ENCODE measurements around the gene TRIAP1.

Gene TRIAP1

DNA sequence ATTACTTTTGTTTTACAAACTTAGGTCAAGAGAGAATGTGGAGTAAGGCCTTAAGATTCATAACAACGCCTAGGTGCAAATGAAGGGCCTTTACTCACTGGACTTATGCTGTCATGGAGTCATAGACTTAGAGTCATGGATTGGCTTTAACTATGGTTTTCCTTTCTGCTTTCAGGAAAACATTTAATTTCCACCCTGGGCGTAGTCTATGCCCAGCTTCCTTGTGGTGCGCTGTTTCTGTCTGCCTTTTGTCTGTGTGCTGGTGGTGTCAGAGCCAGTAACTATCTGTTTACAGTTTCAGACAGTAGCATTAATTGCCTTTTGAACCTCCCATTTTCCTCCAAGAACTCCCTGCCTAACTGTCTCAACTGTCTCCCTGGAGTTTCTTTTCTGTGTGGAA is 40.1 kb downstream of the TRIAP1 start:
- H3K27ac Mint-ChIP-seq = peak overlapping the region; percentile 39 to 86 (median 55)
- no peaks in the 10 kb centered on the region for H3K36me3 Mint-ChIP-seq (ENCODE audit: low read depth)
- no peak overlapping the region for H3K4me3 Mint-ChIP-seq
- TF ChIP-seq, protein P1, sequence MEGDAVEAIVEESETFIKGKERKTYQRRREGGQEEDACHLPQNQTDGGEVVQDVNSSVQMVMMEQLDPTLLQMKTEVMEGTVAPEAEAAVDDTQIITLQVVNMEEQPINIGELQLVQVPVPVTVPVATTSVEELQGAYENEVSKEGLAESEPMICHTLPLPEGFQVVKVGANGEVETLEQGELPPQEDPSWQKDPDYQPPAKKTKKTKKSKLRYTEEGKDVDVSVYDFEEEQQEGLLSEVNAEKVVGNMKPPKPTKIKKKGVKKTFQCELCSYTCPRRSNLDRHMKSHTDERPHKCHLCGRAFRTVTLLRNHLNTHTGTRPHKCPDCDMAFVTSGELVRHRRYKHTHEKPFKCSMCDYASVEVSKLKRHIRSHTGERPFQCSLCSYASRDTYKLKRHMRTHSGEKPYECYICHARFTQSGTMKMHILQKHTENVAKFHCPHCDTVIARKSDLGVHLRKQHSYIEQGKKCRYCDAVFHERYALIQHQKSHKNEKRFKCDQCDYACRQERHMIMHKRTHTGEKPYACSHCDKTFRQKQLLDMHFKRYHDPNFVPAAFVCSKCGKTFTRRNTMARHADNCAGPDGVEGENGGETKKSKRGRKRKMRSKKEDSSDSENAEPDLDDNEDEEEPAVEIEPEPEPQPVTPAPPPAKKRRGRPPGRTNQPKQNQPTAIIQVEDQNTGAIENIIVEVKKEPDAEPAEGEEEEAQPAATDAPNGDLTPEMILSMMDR (IDR thresholded peaks at IDR 0.05; ENCODE audit: unreplicated experiment in 3 of 3) = no peak
- H3K27me3 Mint-ChIP-seq (ENCODE audit: low read depth) = no peaks in the 10 kb centered on the region
- H3K9me3 Mint-ChIP-seq = no peaks in the 10 kb centered on the region
- peaks cover 9% of the 10 kb centered on the region for H3K4me1 Mint-ChIP-seq

DNA sequence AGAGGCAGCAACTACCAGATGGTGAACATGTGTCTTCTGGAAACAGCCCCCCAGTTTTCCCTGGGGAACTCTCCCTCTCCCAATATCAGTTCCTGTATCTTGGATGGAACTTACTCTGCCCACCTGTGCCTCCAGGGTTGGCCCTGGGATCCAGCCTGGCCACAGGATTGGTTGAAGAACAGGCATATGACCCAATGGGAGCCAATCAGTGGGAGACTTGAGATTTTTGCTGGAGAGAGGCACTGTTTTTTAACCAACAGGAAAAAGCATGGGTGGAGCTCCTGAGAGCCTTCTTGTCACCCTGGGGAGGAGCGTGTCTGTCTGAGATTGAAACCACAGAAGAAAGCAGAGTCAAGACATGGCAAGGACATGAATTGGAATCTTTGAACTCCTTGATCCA is 41.9 kb downstream of the TRIAP1 start:
- H3K9me3 Mint-ChIP-seq = no peaks in the 10 kb centered on the region
- TF ChIP-seq, protein P1 (IDR thresholded peaks at IDR 0.05; ENCODE audit: unreplicated experiment in 3 of 3) = no peak
- no peak overlapping the region for H3K27ac Mint-ChIP-seq
- H3K36me3 Mint-ChIP-seq (ENCODE audit: low read depth) = no peaks in the 10 kb centered on the region
- peaks cover 9% of the 10 kb centered on the region for H3K4me1 Mint-ChIP-seq
- no peak overlapping the region for H3K4me3 Mint-ChIP-seq
- no peaks in the 10 kb centered on the region for H3K27me3 Mint-ChIP-seq (ENCODE audit: low read depth)

DNA sequence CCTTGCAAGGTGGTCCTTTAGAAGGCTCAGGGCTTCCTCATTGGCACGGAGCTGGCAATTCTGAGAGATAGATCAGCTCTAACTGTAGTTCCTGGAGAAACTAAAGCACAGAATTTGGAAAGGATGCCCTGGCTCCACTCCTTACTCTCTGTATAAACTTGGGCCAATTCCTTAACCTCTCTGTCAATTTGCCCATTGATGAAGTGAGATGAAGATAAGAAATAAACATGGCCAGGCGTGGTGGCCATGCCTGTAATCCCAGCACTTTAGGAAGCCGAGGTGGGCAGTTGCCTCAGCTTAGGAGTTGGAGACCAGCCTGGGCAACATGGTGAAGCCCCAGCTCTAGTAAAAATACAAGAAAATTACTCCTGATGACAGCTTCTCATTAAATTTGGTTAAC is 42.3 kb downstream of the TRIAP1 start:
- H3K27me3 Mint-ChIP-seq (ENCODE audit: low read depth) = no peaks in the 10 kb centered on the region
- peak overlapping the region in 1 of 3 experiments; percentile 52 for H3K27ac Mint-ChIP-seq
- H3K4me3 Mint-ChIP-seq = no peak overlapping the region
- TF ChIP-seq, protein P1 (IDR thresholded peaks at IDR 0.05; ENCODE audit: unreplicated experiment in 3 of 3) = no peak
- H3K36me3 Mint-ChIP-seq (ENCODE audit: low read depth) = no peaks in the 10 kb centered on the region
- H3K9me3 Mint-ChIP-seq = no peaks in the 10 kb centered on the region
- peaks cover 9% of the 10 kb centered on the region for H3K4me1 Mint-ChIP-seq

DNA sequence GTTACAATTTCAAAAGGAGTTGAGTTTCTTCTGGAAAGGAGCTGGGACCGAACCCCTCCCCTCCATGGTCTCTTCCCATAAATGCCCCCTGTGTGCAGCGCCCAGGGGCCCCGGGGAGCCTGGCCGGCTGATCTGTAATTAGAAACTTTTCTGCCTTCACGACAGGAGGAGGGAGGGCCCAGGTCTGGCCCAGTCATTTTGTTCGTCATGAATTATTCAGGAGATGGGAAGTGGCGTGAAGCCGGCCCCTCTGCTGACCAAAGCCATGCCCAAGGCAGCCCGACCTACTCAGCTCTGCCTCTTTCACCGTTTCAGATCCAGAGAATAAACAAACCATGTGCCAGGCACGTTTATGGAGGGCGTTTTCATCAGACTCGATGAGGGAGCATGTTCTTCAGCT is 44.0 kb downstream of the TRIAP1 start:
- Mint-ChIP-seq H3K4me3 (peak overlapping the region in 2 of 3 experiments; percentile 24 to 25), H3K36me3 (ENCODE audit: low read depth) (no peaks in the 10 kb centered on the region), H3K9me3 (no peaks in the 10 kb centered on the region), H3K27me3 (ENCODE audit: low read depth) (no peaks in the 10 kb centered on the region), H3K4me1 (peaks cover 9% of the 10 kb centered on the region), H3K27ac (peak overlapping the region; percentile 74 to 95 (median 90))
- TF ChIP-seq, protein P1 (IDR thresholded peaks at IDR 0.05; ENCODE audit: unreplicated experiment in 3 of 3) = no peak

DNA sequence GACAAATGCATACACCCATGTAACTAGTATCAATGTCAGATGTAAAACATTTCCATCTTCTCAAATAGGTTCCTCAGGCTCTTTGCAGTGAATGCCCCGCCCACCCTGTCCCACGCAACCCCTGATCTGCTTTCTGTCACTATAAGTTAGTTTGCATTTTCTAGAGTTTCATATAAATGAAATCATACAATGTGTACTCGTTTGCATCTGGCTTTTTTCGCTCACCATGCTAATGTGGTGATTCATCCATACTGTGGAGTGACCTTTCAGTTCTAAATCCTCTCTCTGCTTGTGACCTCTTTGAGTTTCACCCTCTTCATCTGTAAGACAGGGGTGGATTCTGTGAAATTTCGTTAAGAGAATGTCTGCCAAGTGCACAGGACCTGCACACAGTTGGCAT is 46.7 kb downstream of the TRIAP1 start:
- Mint-ChIP-seq H3K27ac (no peak overlapping the region), H3K9me3 (no peaks in the 10 kb centered on the region), H3K27me3 (ENCODE audit: low read depth) (peaks cover 12% of the 10 kb centered on the region), H3K4me1 (peaks cover 9% of the 10 kb centered on the region), H3K36me3 (ENCODE audit: low read depth) (no peaks in the 10 kb centered on the region), H3K4me3 (no peak overlapping the region)
- TF ChIP-seq, protein P1 (IDR thresholded peaks at IDR 0.05; ENCODE audit: unreplicated experiment in 3 of 3) = no peak

DNA sequence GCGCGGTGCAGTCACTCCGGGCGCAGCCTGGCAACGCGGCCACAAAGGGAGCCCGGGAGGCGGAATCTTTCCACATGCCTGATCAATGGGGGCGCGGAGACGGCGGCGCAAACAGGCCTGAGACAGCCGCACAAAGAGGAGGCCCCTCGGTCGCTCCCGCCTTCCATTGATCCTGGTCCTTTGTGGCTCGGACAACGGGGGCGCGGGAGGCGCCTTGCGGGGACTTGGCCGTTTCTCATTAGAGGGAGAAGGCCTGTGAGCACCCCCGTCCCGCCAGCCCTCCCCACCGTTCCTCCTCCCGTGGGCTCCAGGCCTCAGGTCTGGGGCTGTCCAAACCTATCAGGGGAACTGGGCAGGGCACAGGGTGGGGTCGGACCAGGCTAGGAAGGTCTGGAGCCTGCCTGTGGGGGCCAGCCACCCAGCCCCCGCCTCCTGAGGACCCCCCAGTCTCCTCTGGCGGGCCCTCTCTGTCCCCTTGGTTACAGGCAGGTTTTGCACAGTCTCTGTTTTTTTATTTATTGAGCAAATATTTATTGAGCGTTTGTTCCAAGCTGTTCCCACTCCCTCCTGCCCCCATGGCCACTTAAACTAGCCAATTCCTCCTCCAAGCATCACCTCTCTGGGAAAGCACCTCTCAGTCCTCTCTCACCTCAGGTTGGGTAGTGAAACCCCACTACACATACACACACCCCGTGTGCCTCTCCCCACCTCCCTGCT is 48.2 kb downstream of the TRIAP1 start:
- peak overlapping the region in 1 of 3 experiments; percentile 23 for H3K27ac Mint-ChIP-seq
- peaks cover 9% of the 10 kb centered on the region for H3K4me1 Mint-ChIP-seq
- TF ChIP-seq, protein P1 (IDR thresholded peaks at IDR 0.05; ENCODE audit: unreplicated experiment in 3 of 3) = no peak
- H3K27me3 Mint-ChIP-seq (ENCODE audit: low read depth) = peaks cover 20% of the 10 kb centered on the region
- no peaks in the 10 kb centered on the region for H3K36me3 Mint-ChIP-seq (ENCODE audit: low read depth)
- no peak overlapping the region for H3K4me3 Mint-ChIP-seq
- H3K9me3 Mint-ChIP-seq = no peaks in the 10 kb centered on the region

Measured in nephron (organoid).